HepG2 (cell line): ENCODE measurements around the gene LAMB3. TPM values are rescaled to one million over a fixed set of nuclear protein-coding genes. Genes with fewer than 3 reads are reported as not detected.

Experiments used
- ARID2 ChIP-seq: sonication (generic); formaldehyde crosslinking; IDR thresholded peaks from 2 replicates; pipeline ENCODE4 v1.8.1; 2022; ENCODE audit warnings: mild to moderate bottlenecking, missing genetic modification reagents, borderline replicate concordance
- FOXK2 ChIP-seq: fragments of 450-650 bp; IDR thresholded peaks from 2 replicates; pipeline ENCODE4 v1.6.1; 2016
- GABPA ChIP-seq, 2 experiments: IDR thresholded peaks; 2 replicates each; pipeline ENCODE4 v1.6.1; 2011 to 2016; ENCODE audit warnings: low read depth in 2 of 2, low read length in 1 of 2, missing biosample characterization in 1 of 2, missing genetic modification characterization in 1 of 2
- GPBP1L1 ChIP-seq: sonication (generic); formaldehyde crosslinking; IDR thresholded peaks from 2 replicates; pipeline ENCODE4 v1.5.0; 2020; ENCODE audit warnings: mild to moderate bottlenecking, missing genetic modification reagents
- HDAC2 ChIP-seq: sonication (generic); formaldehyde crosslinking; IDR thresholded peaks from 2 replicates; pipeline ENCODE4 v1.4.0; 2020; ENCODE audit warnings: missing genetic modification reagents
- HMG20A ChIP-seq: IDR thresholded peaks from 2 replicates; pipeline ENCODE4 v1.6.1; 2016; ENCODE audit warnings: borderline replicate concordance
- KLF15 ChIP-seq: sonication (generic); formaldehyde crosslinking; IDR thresholded peaks from 2 replicates; pipeline ENCODE4 v1.8.1; 2023; ENCODE audit warnings: borderline replicate concordance, mild to moderate bottlenecking, inconsistent platforms, missing genetic modification reagents, mixed read lengths
- KLF16 ChIP-seq, 2 experiments: sonication (generic) in 1 of 2; formaldehyde crosslinking in 1 of 2; IDR thresholded peaks; 2 replicates each; pipeline versions ENCODE4 v1.6.1 to v1.8.0; 2016 to 2023; ENCODE audit warnings: missing genetic modification reagents in 2 of 2, missing compliant biosample characterization in 1 of 2
- MED1 ChIP-seq: sonication (generic); formaldehyde crosslinking; IDR thresholded peaks from 2 replicates; pipeline ENCODE4 v1.4.0; 2020; ENCODE audit warnings: missing genetic modification reagents
- MIER3 ChIP-seq: IDR thresholded peaks from 2 replicates; pipeline ENCODE4 v1.6.1; 2016; ENCODE audit warnings: missing compliant biosample characterization, borderline replicate concordance
- MLLT10 ChIP-seq: sonication (generic); formaldehyde crosslinking; IDR thresholded peaks from 2 replicates; pipeline ENCODE4 v1.4.0; 2020; ENCODE audit warnings: missing genetic modification reagents
- TBL1XR1 ChIP-seq: fragments of 150-350 bp; IDR thresholded peaks from 2 replicates; pipeline ENCODE4 v1.6.1; 2014; ENCODE audit warnings: borderline replicate concordance, low read length; ENCODE audit not compliant: partially characterized antibody
- ZNF12 ChIP-seq: sonication (generic); formaldehyde crosslinking; IDR thresholded peaks from 2 replicates; pipeline ENCODE4 v1.5.0; 2020; ENCODE audit warnings: missing genetic modification reagents
- ZNF329 ChIP-seq: sonication (generic); formaldehyde crosslinking; IDR thresholded peaks from 2 replicates; pipeline ENCODE4 v1.9.0; 2021; ENCODE audit warnings: low read depth, mild to moderate bottlenecking, missing genetic modification reagents
- ZNF543 ChIP-seq: sonication (generic); formaldehyde crosslinking; IDR thresholded peaks from 2 replicates; pipeline ENCODE4 v1.4.0; 2020; ENCODE audit warnings: mild to moderate bottlenecking, missing genetic modification reagents
- ZNF556 ChIP-seq: sonication (generic); formaldehyde crosslinking; IDR thresholded peaks from 2 replicates; pipeline ENCODE4 v1.4.0; 2020; ENCODE audit warnings: mild to moderate bottlenecking, missing genetic modification reagents, borderline replicate concordance
- ZNF576 ChIP-seq: sonication (generic); formaldehyde crosslinking; IDR thresholded peaks from 2 replicates; pipeline ENCODE4 v1.4.0; 2020; ENCODE audit warnings: mild to moderate bottlenecking, missing genetic modification reagents
- polyA plus RNA-seq, 8 experiments: library from polyadenylated mRNA; depleted of rRNA in 3 of 8; stranded (reverse) in 7 of 8; unstranded in 1 of 8; fragments of >200 nt; fragmentation: Illumina TruSeq in 4 of 8; extraction: Trizol in 4 of 8; gene quantifications; 2 replicates each; pipeline versions ENCODE4 v1.2.1 to v1.2.3, GENCODE V29; 2011 to 2016; ENCODE audit warnings: low read depth in 4 of 8, missing spikeins in 1 of 8, mixed read lengths in 1 of 8; ENCODE audit not compliant: insufficient read depth in 1 of 8
- total RNA-seq, 5 experiments: library from RNA; depleted of rRNA; stranded (reverse); fragments of >200 nt; fragmentation: Illumina TruSeq; extraction: Trizol; gene quantifications; 2 replicates each; pipeline ENCODE4 v1.2.3, GENCODE V29; 2016; ENCODE audit warnings: low read depth in 1 of 5
- TF ChIP-seq, protein P1 (sequence below): sonication (generic); formaldehyde crosslinking; IDR thresholded peaks from 2 replicates; pipeline ENCODE4 v1.4.0; 2020; ENCODE audit warnings: missing genetic modification reagents, borderline replicate concordance
- TF ChIP-seq, protein P2 (sequence below): IDR thresholded peaks from 2 replicates; pipeline ENCODE4 v1.6.1; 2012; ENCODE audit warnings: low read depth, low read length, improper control_type of control experiment
- TF ChIP-seq, protein P3 (sequence below): sonication (generic); formaldehyde crosslinking; IDR thresholded peaks from 2 replicates; pipeline ENCODE4 v1.4.0; 2020; ENCODE audit warnings: missing genetic modification reagents, borderline replicate concordance

Gene LAMB3
- total and polyA plus RNA-seq, 2 of the 13 experiments (the other 11 are each of a cell fraction or from before 2014, with no cell fraction given): 0.18 to 0.24 TPM

DNA sequence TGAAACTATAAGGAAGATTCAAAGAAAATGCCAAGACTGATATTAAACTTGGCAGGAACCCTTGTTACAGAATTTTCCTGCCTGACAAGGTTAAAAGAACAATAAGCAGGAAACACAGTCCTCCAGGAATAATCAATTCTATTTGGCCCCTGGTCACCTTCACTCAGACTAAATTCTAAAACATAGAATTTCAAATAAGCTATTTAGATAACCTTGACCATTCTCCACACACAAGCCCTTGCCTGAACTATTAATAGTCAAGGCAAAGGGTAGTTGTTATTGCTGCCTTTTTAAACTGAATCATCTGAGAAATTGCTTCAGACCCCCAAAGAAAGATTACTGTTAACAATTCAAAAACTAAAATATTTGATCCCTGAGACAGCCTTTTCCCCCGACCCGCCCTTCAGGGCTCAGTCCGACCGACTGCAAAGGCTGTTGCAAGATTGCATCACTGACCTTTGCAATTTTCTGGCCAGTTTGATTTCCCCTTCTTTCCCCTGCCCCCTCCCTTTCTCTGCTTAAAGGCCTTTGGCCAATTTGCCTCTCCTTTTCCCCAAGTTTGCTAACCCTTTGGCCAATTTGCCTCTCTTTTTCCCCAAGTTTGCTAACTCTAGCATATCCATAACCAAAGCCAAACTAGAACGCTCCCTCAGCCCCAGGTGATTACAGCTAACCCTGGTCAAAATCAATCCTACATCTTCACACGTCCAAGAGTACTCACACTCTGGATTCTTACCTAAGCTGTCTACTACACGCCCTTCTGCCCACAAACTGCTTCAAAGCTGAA is 21.6 kb upstream of the LAMB3 start (continued):
- TF ChIP-seq, protein P1, sequence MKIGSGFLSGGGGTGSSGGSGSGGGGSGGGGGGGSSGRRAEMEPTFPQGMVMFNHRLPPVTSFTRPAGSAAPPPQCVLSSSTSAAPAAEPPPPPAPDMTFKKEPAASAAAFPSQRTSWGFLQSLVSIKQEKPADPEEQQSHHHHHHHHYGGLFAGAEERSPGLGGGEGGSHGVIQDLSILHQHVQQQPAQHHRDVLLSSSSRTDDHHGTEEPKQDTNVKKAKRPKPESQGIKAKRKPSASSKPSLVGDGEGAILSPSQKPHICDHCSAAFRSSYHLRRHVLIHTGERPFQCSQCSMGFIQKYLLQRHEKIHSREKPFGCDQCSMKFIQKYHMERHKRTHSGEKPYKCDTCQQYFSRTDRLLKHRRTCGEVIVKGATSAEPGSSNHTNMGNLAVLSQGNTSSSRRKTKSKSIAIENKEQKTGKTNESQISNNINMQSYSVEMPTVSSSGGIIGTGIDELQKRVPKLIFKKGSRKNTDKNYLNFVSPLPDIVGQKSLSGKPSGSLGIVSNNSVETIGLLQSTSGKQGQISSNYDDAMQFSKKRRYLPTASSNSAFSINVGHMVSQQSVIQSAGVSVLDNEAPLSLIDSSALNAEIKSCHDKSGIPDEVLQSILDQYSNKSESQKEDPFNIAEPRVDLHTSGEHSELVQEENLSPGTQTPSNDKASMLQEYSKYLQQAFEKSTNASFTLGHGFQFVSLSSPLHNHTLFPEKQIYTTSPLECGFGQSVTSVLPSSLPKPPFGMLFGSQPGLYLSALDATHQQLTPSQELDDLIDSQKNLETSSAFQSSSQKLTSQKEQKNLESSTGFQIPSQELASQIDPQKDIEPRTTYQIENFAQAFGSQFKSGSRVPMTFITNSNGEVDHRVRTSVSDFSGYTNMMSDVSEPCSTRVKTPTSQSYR (CRISPR knock-in tag): no peak
- TF ChIP-seq ZNF576 (CRISPR knock-in tag): no peak
- peak; percentile 88 for TF ChIP-seq TBL1XR1
- no peak for TF ChIP-seq GABPA (IDR thresholded peaks at IDR 0.05; ENCODE audit: low read depth, low read length)
- no peak for TF ChIP-seq GABPA (CRISPR knock-in tag; IDR thresholded peaks at IDR 0.05; ENCODE audit: low read depth)
- 0 out of 4 replicates have a peak, but pooled peaks of 1 of the 2 experiments have one; percentile 25 for TF ChIP-seq KLF16 (CRISPR knock-in tag; IDR thresholded peaks at IDR 0.05)
- no peak for TF ChIP-seq ARID2
- TF ChIP-seq, protein P2, sequence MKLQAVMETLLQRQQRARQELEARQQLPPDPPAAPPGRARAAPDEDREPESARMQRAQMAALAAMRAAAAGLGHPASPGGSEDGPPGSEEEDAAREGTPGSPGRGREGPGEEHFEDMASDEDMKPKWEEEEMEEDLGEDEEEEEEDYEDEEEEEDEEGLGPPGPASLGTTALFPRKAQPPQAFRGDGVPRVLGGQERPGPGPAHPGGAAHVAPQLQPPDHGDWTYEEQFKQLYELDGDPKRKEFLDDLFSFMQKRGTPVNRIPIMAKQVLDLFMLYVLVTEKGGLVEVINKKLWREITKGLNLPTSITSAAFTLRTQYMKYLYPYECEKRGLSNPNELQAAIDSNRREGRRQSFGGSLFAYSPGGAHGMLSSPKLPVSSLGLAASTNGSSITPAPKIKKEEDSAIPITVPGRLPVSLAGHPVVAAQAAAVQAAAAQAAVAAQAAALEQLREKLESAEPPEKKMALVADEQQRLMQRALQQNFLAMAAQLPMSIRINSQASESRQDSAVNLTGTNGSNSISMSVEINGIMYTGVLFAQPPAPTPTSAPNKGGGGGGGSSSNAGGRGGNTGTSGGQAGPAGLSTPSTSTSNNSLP: no peak
- no peak for TF ChIP-seq MLLT10 (CRISPR knock-in tag)
- no peak for TF ChIP-seq FOXK2
- no peak for TF ChIP-seq GPBP1L1 (CRISPR knock-in tag)
- TF ChIP-seq, protein P3, sequence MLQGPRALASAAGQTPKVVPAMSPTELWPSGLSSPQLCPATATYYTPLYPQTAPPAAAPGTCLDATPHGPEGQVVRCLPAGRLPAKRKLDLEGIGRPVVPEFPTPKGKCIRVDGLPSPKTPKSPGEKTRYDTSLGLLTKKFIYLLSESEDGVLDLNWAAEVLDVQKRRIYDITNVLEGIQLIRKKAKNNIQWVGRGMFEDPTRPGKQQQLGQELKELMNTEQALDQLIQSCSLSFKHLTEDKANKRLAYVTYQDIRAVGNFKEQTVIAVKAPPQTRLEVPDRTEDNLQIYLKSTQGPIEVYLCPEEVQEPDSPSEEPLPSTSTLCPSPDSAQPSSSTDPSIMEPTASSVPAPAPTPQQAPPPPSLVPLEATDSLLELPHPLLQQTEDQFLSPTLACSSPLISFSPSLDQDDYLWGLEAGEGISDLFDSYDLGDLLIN (CRISPR knock-in tag): no peak
- no peak for TF ChIP-seq ZNF556 (CRISPR knock-in tag)
- TF ChIP-seq KLF15 (CRISPR knock-in tag): no peak
- TF ChIP-seq HMG20A (CRISPR knock-in tag): 0 out of 2 replicates have a peak, but pooled peaks have one; percentile 18
- TF ChIP-seq MED1 (CRISPR knock-in tag): no peak
- TF ChIP-seq MIER3: no peak
- no peak for TF ChIP-seq ZNF329 (CRISPR knock-in tag)
- TF ChIP-seq HDAC2 (CRISPR knock-in tag): no peak
- TF ChIP-seq ZNF12 (CRISPR knock-in tag): no peak
- no peak for TF ChIP-seq ZNF543 (CRISPR knock-in tag)
